HS-27A (cell line): Measurements from ENCODE around the gene DNAAF5.

Experiments used
- DNase-seq: peaks from one replicate; pipeline ENCODE4 v3.0.0-alpha.2; 2012; ENCODE audit warnings: low read depth, missing footprints

DNAAF5 gene

DNA sequence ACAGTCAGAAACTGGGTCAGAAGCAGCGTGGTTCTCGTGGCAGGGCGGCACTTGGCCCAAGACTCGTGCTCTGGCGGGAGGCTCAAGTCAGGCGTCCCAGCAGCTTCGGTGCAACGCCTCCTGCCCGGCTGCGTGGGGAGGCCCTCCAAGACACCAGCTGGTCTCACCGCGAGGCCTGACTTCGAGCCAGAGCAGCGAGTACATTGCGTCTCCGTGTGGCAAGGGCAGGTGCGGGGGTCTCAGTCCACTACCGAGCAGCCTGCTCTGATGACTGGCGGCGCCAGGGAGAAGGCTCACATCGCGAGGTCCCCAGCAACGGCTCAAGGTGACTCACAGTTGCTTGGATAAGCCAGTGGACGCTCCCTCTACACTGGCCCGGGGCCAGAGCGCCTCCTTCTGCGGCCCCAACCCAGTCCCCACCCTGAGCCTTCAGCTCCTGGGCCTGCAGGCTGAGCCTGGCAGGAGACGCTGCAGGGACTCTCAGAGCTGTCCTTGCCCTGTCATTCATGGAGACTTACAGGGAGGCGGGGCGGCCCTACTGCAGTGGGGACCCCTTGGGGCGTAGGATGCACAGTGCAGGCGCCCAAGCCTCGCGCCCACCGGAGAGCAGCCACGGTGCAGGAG, 42.5 kb downstream of the DNAAF5 start:
- DNase-seq: no peak

DNA sequence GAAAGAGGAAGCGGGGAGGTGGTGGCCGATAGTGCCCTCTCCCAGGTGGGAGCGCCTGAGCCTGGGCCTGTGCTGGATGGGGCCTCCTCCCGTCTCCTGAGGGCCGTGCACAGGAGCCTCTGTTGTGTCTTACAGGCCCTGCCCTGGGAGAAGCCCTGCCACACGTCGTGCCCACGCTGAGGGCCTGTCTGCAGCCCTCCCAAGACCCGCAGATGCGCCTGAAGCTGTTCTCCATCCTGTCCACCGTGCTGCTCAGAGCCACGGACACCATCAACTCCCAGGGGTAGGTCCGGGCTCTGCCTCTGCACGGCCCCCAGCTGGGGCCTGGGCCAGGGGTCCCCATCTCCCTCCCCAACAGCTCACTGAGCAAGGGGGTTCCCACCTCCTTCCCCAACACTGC, 43.8 kb downstream of the DNAAF5 start:
- no peak for DNase-seq

DNA sequence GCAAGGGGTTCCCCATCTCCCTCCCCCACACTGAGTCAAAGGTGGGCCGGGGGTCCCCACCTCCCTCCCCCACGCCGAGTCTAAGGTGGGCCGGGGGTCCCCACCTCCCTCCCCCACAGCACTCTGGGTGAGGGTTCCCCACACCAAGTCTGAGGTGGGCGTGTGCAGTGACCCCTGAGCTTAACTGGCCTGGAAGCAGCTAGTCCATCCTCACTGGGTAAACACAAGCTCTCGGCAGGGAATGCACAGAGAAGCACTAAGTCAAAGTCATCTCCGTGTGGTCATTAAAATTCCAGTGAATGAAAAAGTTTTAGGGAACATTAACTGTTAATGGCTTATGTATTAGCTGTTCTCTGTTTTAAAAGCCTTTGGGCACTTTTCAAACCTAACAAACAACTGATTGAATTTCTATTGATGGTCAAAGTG, 44.3 kb downstream of the DNAAF5 start:
- DNase-seq: no peak

DNA sequence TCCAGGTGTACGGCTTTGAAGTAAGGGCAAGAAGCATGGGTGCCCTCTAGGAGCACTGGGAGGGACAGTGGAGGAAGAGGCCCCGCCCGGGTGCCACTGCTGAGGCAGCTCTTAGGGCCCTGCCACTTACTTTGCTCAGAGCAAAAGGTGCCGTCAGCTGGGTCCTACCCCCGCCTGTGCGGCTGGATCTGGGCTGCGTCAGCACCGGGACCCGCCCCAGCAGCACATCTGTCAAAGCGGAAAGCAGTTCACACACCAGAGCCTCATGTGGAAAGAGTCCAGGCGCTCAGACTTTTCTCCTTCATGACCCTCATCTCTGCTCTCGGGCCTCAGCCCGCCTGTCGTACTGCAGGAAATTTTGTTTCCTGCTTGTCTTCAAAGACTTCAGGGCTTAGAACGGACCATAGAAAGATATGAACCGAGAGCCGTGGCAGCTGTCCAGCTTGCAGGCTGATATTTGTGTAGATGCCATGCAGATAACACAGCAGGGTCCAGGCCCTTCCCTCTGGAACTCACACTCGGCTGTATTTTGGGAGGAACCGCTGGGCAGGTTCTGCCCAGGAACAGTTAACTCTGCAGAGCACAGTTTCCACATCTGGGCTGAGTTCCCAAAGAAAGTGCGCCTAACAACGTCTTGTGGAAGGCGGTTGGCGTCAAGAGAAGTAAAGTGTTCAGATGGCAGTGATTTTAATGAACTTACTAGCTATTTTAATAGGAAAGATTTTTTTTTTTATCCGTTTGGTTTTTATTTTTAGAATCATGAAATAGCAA, 44.9 kb downstream of the DNAAF5 start:
- no peak for DNase-seq

DNA sequence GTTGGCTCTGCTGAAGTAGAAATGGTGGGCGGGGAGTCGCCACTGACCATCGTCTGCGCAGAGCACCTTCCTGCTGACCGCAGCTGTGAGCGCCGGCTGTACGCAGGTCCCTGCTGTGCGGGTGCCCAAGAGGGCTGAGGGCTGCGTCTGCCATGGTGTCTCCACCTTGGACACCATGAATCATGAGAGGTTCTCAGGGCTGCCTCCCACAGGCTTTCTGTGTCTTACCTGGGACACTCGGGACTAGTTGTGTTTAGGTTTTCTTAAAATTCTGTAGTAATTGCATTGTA, 45.5 kb downstream of the DNAAF5 start:
- DNase-seq: no peak

DNA sequence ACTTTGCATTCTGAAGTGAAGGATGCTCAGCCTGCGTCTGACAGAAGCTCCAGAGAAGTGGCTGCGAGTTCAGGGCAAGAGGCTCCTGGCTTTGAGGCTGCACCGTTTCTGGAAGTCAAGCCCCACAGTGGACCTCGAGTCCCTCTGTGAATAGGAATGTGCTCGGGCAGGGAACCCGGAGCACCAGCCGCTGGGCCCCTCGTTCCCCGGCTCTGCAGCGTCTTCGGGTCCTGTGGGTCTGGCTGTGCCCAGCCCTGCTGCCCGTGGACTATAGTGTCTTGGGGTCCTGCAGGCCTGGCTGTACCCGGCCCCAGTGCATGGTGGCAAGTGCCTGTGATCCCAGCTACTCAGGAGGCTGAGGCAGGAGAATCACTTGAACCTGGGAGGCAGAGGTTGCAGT, 45.9 kb downstream of the DNAAF5 start:
- no peak for DNase-seq

DNA sequence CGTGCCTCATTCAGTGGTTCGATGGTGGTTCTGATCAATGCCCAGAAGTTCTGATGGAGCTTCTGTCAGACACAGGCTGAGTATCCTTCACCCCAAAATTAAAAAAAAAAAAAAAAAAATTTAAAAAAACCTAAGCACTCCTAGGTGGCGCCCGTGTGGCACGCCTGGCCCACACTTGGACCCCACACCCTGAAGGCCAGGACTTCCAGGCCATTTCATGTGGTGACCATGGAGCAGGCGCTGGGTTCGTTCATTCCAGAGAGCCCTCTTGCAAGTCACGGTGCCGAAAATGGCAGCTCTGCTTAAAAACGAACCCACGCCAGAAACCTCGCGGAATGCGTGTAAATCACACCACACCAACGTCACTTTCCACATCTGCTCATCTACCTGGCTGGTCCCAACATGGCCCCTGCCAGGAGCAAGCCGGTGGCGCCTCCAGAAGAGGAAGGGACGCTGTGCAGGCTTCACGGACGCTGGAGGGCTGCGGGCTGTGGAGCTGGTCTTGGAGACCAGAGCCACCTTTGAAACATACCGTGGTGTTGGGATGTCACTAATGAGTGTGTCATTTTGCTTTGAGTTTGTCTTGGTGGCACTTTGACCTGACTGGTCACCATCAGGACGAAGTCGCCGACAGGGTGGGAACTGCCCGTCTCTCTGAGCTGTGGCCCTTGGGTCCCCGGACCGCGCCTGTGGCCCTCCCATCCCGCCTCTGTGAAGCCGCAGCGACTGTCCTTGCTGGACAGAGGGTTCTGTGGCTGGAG, 46.5 kb downstream of the DNAAF5 start:
- no peak for DNase-seq

DNA sequence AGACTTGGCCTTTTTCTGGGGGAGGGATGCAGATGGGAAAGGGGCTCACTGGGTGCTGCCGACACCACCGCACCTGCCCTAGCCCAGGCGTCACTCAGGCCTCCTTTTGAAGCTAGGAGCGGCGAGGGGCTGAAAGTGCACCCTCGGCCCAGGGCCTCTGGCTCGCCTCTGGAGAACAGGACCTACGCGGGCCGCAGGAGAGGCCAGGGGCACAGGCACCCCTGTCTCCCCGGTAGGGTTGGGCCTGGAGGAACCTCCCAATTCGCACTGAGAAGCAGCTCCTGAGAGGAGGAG, 47.1 kb downstream of the DNAAF5 start:
- no peak for DNase-seq

DNA sequence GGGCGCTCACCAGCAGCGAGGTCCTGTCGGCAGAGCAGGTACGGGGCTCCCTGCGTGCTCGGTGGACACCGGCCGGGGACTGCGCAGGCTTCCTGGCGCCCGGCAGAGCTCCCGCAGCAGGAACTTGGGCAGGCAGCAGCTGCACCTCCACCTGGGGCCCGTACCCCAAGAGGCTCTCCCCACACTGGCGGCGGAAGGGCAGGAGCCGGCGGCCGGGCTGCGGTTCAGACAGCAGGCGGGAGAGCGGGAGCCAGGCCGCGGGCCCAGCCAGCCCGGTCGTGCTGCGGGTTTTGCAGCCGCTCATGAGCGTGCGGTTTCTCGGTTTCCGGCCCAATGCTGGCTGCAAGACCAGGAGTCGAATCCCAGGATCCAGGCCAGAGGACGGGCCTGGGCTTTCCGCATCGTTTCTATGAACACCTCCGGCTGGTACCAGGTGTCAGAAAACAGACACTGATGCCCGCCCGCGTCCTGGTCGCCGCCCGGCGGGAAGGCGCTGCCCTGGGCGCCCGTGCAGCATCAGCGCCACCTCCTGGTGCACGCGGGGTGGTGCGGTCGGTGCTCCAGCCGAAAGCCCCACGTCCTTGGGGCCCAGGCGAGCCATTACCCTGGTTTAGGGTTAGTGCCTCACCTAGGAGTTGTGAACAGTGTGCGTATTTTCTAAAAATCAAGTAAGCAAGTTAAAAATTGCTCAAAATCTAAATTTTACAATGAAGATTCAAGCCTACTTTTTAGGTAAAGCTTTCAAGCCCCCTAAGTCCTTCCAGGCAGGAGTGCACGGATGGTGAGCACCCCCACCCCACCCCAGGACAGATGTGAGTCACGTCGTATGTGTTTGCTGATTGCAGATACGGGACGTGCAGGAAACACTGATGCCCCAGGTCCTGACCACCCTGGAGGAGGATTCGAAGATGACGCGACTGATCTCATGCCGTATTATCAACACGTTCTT, 47.9 kb downstream of the DNAAF5 start:
- no peak for DNase-seq

DNA sequence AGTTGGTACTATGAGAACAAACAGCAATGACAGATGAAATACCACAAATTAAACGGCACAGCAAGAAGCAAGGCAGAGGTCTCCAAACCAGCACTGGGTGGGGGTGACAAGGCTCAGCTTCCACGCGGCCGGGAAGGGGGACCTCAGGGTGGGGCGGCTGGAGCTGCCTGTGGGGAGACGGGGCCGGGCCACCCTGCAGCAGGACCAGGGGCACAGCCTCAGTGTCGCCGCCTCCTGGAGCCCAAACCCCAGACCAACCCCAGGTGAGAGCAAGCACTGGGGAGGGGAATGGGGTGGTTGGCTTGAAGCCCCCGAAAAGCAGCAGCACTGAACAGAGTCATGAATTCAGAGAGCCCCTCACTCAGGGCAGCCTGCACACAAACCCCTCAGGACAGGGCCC, 49.9 kb downstream of the DNAAF5 start:
- DNase-seq: no peak

DNA sequence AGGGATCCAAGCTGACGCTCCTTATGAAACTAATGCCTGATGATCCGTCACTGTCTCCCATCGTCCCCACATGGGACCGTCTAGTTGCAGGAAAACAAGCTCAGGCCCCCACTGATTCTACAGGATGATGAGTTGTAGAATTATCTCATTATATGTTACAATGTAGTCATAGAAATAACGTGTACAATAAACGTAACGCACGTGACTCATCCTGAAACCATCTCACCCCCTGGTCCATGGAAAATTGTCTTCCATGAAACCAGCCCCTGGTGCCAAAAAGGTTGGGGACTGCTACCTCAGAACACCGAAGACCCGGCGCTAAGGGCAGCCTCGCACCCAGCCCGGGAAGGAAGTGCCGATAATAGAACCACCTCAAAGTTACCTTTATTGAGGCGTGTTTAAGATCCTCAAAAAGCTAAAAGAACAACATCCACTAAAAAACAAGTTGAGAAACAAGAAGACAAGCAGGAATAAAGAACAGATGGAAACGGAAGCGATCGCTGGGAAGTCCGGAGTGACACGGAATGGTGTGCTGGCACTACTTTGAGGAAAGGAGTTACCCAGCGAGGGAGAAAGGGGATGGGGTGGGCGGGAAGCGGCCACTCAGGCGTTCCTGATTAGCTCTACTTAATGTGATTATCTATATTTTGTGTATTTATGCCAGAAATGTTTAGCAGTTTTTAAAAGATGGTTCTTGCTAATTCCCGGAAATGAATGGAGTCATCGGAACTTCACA, 50.7 kb downstream of the DNAAF5 start:
- no peak for DNase-seq

DNA sequence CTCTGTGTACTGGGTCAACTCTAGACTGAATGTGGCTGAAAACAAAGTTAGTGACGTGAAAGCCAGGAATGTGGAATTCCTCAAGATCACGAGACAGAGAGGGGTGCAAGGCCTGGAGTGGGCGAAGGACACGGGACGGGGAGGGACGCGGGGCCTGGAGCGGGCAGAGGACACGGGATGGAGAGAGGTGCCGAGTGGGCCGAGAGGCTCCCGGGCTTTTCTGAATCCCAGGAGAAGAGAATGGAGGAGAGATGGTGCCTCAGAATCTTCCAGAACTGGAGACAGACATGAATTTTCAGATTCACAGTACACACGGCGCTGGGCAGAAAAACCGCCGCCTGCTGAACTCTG, 51.2 kb downstream of the DNAAF5 start:
- DNase-seq: no peak

DNA sequence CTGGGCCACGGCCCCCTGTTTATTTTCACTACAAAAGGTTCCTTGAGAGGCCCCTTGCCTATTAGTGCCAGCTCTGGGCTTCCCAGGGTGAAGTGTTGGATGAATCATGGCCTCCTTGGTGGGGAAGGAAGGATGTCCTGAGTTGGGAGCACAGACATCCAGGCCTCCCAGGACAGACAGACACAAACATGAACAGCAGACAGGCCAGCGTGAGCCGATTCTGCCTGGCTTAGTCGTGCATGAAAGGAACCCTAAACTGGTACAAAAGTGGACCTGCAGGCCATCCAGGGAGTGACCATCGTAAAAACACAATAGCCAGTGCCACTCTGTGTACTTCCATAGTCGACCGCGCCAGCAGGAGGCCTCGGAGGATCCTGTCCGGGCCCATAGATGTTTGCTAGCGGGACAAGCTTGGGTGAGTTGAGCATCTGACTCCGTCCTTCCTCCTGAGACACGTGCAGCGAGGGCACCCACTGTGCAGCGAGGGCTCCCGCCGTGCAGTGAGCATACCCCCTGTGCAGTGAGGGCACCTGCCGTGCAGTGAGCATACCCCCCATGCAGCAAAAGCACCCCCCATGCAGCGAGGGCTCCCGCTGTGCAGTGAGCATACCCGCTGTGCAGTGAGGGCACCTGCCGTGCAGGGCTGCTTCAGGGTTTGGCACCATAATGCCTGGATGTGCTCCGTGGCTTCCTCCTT, 51.9 kb downstream of the DNAAF5 start:
- DNase-seq: no peak

DNA sequence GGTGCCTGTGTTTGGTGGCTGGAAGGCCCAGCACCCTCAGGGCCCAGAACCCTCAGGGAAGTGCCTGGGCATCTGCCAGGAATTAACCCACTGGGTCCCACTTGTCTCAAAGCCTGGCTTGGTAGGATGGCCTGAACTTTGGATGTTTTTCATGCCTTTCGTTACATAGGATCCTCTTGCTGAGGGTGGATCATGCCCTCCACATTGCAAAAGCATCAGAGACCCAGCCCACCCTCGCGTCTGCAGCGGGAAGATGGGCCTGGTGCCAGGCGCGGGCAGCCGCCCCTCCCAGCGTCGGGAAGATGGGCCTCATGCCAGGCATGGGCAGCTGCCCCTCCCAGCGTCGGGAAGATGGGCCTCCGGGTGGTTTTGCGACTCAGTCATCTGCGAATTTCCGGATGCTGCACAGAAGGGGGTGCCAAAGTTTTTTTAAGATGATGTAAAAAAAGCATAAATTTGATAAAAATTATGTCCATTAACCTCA, 52.5 kb downstream of the DNAAF5 start:
- DNase-seq: no peak

DNA sequence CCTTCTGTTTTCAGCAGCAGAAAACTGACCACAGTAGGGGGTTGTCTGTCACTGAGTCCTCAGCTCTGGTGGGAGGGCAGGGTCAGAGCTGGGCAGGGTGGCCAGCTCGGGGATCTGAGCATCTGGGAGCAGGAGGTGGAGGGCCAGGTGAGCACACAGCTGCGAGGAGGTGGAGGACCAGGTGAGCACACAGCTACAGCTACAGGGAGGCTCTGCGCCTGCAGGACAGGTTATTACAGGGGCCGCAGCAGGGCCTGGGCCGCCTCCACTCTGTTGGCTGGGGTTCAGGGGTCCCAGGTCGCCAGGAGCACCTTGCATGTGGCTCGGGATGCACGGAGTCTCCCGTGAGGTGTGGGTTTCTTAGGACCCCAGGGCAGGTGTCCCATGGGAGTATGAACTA, 53.0 kb downstream of the DNAAF5 start:
- no peak for DNase-seq

DNA sequence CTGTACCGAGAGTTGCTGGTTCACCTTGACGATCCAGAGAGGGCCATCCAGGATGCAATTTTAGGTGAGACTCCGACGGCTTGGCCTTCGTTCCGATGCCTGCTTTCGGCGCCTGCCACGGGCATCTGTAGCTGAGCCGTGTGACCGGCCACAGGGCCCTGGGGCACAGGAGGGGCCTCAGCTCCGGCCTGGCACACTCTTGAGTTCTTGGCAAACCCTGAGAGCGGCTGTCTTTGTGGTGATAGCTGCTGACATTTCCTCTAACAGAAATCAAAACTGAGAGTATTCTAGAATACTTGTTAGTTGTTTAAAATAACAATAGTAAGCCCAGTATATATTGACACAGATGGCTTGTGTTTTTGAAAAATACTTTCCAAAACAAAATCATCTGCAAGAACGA, 53.6 kb downstream of the DNAAF5 start:
- DNase-seq: no peak

DNA sequence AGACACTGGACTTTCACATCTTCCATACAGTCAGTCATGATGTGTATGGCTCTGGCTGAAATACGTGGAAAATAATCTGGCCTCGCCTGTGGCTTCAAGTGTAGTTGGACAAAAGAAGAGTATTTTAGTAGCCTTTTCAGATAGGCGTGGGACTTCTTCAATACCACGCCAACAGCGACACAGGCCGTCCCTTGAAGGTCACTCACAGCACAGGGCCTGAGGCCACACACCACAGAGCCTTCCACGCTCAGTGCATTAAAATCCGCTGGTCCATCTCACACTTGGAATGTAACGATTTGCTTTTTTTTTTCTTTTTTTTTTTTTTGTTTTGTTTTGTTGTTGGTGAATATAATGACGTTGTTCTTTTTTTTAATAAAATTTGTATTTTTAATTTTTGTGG, 54.0 kb downstream of the DNAAF5 start:
- DNase-seq: no peak

DNA sequence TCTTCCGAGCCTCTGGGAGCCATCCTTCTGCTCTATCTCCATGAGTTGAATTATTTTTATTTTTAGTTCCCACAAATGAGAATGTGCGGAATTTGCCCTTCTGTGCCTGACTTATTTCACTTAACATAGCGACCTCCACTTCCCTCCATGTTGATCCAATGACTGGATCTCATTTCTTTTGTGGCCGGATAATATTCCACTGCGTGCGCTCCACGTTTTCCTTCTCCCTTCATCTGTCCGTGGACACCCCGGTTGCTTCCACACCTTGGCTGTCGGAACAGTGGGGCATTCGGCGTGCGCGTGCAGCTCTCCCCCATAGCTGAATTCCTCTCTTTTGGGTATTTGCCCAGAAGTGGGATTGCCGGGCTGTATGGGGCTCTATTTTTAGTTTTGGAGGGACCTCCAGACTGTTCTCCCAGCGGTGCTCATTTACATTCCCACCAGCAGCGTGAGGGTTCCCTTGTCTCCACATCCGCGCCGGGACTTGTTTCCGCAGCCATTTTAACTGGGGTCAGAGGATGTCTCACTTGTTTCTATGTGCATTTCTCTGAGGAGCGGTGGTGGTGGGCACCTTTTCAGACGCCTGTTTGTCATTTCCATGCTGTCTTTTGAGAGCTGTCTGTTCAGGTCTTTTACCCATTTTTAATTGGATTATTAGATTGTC, 54.8 kb downstream of the DNAAF5 start:
- no peak for DNase-seq

DNA sequence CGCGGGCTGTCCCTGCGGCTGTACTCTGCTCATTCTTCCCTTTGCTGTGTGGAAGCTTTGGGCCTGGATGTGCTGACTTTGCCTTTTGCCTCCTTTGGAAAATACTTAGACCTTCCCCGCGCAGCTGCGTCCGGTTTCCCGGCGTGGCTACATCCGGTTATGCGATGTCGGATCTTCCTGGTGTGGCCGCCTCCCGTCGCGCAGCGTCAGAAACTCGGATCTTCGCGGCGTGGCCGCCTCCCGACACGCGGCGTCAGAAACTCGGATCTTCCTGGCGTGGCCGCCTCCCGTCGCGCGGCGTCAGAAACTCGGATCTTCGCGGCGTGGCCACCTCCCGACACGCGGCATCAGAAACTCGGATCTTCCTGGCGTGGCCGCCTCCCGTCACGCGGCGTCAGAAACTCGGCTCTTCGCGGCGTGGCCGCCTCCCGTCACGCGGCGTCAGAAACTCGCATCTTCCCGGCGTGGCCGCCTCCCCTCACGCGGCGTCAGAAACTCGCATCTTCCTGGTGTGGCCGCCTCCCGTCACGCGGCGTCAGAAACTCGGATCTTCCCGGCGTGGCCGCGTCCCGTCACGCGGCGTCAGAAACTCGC, 55.5 kb downstream of the DNAAF5 start:
- DNase-seq: no peak
